Effector CD8-positive, alpha-beta T cell (primary cell): ENCODE measurements around the gene PLIN5.
"Not testable (repeated sequence)": the region's sequence is repeated elsewhere in the genome, so short reads cannot be mapped to it uniquely, and the experiment has no call there.

Experiments used
- DNase-seq: peaks from one replicate; lab custom pipeline; 2025; lab: John Stamatoyannopoulos, UW

Gene PLIN5

DNA sequence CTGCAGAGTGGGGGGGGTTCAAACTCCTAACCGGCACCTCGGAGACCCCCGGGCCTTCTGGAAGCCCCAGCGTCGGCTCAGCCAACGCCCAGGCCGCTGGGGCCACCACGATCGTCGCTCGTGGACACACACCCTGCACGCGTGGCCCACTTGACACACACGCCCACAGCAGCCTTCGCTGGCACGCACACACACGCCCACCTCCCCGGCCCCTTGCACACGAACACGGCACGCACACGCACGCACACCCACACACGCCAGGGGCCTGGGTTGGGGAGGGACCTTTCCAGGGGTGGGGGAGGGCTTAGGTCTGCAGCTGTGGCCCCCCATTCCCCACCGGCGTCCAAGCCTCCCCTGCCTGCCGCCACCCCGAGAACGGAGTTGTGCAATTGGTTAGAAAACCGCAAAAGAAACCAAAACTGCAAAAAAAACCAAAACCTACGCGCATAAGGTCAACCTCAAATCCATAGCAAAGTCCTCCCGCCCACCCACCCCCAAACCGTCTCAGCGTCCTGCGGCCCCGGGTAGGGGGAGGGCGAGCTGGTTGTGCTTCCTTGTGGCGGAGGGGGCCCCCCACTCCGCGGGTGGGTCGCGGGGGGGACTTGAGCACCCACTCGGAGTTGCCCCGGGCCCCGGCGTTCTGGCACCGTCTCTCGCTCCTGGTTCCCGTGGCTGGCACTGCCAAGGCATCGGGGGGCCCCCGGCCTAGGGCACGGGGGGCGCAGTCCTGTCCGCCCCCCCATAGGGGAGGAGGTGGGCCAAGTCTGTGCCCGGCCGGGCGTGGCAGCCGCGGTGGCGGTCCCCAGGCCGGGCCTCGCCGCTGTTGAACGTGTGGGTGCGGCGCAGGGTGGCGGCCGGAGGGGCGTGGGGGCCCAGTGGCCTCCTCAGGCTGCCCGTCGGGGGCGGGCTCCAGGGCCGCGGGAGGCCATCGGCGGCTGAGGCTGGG is 8.1 kb upstream of the PLIN5 start:
- no peak for DNase-seq

GRCh38 chr19:4541806-4542145 is 6.8 kb upstream of the PLIN5 start:
- DNase-seq, result not testable (repeated sequence)

DNA sequence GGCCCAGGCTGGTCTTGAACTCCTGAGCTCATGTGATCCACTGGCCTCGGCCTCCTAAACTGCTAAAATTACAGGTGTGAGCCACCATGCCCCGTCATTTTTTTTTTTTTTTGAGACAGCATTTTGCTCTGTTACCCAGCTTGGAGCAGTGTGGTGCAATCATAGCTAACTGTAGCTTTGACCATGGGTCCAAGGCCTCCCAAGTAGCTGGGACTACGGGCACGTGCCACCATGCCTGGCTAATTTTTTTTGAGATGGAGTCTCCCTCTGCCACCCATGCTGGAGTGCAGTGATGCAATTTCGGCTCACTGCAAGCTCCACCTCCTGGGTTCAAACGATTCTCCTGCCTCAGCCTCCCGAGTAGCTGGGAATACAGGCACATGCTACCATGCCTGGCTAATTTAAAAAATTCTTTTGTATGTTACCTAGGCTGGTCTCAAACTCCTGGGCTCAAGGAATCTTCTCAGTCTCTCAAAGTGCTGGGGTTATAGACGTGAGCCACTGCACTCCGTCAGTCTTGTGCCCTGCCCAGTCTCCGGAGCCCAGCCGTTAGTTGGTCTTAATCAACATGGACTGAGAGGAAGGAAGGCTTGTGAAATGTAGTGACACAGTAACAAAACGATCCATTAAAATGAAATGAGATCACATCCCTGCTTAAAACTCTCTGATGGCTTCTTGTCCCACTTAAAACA is 6.2 kb upstream of the PLIN5 start:
- DNase-seq, result no peak

DNA sequence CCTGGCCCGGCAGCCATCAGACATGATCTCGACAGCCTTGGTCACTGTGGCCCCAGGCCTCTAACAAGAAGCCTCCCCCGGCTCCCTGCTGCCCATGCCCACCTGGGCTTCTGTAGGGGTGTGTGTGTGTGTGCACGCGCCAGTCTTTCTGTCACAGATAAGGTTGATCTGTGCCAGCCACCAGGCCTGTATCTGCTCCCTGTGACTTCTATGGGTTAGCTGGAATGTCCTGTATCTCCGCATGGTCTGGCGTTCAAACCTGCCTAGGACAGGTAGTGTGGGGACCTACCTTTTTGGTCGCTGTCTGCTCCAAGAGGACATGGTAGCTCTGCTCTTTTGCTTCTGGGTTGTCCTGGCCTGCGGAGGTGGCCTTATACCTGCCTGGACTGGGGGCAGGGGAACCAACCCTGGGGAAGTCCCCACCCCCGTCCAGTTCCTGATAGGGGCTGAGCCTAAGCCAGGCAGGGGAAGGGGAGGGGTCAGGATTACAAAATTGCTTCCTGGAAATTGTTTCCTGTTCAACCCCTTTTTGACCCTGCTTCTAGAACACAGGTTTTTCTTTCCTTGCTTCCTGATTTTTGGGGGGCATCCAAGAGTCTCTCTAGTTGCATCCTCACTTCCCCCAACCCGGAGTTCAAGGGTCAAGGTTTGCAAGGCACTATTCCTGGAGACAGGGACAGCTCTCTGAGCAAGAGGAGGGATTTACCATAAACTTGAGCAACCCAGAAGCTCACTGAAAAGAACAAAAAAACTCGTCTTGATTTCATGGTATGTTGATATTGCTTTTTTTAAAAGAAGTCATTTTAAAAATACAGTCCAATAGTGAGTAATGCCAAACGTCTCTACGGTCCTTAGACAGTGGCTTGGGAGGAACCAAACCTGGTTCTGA is 4.9 kb upstream of the PLIN5 start, which contains the start of gene LRG1:
Gene LRG1 (minus strand): TSS at position 344 of the 889 bp plus-strand sequence. CDS start 23 bp downstream, at position 321.
- DNase-seq, result no peak

DNA sequence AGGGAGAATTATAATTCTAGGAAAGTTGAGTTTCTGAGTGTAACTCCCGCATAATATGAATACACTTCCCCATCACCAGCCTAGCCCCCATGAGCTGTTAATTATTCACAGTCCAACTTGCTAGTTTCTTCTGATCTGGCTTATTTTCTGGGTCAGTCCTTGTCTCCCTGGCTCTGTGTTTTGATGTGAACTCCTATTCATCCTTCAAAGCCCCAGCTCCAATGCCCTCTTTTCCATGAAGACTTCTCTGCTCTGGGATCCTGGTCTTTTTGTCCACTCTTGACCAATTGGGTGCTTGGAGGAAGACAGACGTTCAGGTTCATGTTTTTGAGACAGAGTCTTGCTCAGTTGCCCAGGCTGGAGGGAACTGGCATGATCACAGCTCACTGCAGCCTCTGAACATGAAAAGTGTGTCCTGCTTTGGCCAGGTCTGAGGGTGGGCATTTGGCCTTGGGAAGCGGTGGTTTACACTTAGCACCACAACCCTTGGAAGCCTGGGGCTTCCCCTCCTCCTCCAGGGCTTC is 4.2 kb upstream of the PLIN5 start:
- DNase-seq, result no peak

- DNase-seq, result no peak
Observed at GRCh38 chr19:4538601-4538954, 3.6 kb upstream of the PLIN5 start.

DNA sequence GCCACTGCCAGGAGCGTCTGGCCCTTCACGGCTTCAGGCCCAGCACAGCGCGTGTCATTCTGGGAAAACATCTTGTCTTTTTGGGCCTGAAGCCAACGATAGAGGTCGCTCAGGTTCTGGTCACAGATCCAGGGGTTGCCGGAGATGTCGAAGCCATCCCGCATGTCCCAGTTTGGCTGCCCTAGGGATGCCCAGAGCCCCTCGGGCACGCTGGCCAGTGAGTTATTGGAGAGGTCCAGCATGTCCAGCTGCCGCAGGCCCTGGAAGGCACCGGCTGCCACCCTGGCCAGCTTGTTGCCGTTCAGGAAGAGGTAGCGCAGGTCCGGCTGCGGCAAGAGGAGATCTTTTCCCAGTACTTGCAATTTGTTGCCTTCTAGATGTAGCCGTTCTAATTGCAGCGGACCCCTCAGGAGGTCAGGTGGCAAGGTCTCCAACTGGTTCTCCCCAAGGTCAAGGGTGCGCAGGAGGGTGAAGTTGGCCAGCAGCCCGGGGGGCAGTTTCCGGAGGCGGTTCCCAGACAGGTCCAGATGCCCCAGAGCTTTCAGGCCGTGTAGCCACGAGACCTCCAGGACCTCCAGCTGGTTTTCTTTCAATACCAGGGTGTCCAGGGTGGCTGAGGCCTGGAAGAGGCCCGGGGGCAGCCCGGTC is 3.1 kb upstream of the PLIN5 start:
- DNase-seq, result no peak

DNA sequence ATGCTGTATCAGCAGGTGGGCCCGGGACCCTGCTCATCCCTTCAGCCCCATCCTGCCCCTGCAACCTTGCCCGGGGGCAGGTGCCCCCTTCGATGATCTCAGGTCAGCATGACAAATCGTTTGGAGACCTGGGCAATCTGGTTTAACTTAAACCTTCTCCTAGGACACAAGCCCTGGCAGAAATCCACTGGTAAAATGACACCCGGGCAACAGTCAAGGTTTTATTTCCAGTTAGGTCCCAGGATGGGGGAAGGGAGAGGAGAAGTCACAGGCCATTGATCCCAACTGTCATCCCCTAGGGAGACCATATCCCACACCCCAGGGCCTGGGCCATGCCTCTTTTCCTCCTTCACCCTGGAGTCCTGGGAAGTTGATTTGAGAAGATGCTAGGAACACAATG is 1.8 kb upstream of the PLIN5 start:
- no peak for DNase-seq

GRCh38 chr19:4533835-4534424 is 1.1 kb downstream of the PLIN5 start:
- no peak for DNase-seq

GRCh38 chr19:4533334-4533733 is 1.7 kb downstream of the PLIN5 start:
- DNase-seq, result no peak

DNA sequence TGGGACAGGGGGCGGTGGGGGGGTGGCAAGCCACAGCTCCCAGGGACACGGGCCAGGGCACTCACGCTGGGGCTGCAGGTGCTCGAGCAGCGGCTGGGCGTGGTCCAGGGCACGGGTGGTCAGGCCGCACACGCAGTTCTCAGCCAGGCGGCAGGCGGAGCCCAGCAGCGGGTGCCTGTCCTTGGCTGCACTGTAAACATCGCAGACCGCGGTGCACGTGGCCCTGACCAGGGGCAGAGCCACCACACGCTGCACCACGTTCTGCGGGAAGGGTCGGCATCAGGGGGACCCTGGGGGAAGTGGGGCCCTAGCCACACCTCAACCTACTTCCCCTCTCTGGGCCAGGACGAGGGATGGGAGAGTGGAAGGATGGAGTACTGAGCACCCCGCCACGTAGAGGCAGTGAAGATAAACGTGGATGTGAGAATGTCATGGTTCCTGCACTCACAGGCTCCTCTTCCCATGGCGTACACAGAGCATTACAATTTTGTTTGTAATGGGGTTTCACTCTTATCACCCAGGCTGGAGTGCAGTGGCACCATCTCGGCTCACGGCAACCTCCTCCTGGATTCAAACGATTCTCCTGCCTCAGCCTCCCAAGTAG is 3.4 kb downstream of the PLIN5 start:
- no peak for DNase-seq

GRCh38 chr19:4529924-4530522 is 5.0 kb downstream of the PLIN5 start:
- no peak for DNase-seq

GRCh38 chr19:4528843-4529242 is 6.2 kb downstream of the PLIN5 start:
- DNase-seq, result no peak

- DNase-seq, result not testable (repeated sequence)
Observed at GRCh38 chr19:4527377-4527776, 7.6 kb downstream of the PLIN5 start.

DNA sequence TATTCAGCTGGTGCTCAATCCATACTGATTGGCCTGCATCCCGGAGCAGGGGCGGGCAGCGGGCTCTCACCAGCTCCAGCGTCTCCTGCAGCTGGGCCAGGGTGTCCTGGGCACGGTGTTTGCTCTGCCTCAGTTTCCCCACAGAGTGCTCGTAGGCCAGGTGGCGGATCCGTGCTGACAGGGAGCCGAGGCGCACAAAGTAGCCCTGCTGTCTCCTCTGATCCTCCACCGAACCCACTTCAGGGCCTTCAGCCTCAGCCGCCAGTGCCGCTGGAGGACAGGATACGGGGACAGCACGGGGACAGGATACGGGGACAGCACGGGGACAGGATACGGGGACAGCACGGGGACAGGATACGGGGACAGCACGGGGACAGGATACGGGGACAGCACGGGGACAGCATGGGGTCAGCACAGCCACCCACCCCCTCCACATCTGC is 9.4 kb downstream of the PLIN5 start:
- no peak for DNase-seq

GRCh38 chr19:4524808-4525562 is 10.0 kb downstream of the PLIN5 start:
- peak; percentile 43 for DNase-seq

- DNase-seq, result no peak
Observed at GRCh38 chr19:4523306-4524110, 11.5 kb downstream of the PLIN5 start.

- no peak for DNase-seq
Observed at GRCh38 chr19:4522291-4523002, 12.6 kb downstream of the PLIN5 start.
